ENCODE data around the gene ATP8B4.

Gene ATP8B4

DNA sequence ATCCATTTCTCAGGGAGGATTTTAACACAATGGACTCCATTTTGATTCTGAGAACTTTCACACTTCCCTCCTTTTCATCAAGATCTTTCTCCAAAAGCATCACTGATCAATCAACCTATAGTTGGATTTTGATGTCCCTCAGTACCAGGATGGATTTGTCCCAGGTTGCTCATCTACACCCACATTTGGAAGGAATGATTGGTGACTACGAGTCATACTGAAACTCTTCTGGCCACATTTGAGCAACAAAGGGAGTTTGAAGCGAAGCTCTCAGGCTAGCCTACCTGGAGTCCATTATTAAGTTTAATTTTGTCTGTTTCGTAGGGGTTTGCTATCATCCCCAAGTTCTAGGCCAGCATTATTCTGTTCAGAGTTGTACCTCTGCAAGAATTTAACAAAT, 31.3 kb upstream of the ATP8B4 start:
- Histone ChIP-seq H3K4me2 (ENCODE audit: low read depth, low read length, poor library complexity, severe bottlenecking) (no peak overlapping the region), H3K79me2 (ENCODE audit: insufficient read depth, low read length) (no peaks in the 10 kb centered on the region), H3K9ac (ENCODE audit: low read length) (no peak overlapping the region), H3K9me2 (replicated peaks; ENCODE audit: insufficient read depth, low read length) (no peaks in the 10 kb centered on the region), H3K4me3 (ENCODE audit: insufficient read depth, low read length, poor library complexity, severe bottlenecking) (no peak overlapping the region), H3K9me3 (ENCODE audit: insufficient read depth, low read length) (no peaks in the 10 kb centered on the region), H4K20me1 (ENCODE audit: low read depth, low read length) (no peaks in the 10 kb centered on the region), H3K27me3 (ENCODE audit: low read length) (no peaks in the 10 kb centered on the region), H3K36me3 (ENCODE audit: low read length) (no peaks in the 10 kb centered on the region), H3K27ac (ENCODE audit: low read depth, low read length) (no peak overlapping the region), H3F3A (ENCODE audit: insufficient read depth) (no peaks in the 10 kb centered on the region), H2AFZ (ENCODE audit: low read depth, low read length, severe bottlenecking) (no peak overlapping the region)
- TF ChIP-seq, protein P1, sequence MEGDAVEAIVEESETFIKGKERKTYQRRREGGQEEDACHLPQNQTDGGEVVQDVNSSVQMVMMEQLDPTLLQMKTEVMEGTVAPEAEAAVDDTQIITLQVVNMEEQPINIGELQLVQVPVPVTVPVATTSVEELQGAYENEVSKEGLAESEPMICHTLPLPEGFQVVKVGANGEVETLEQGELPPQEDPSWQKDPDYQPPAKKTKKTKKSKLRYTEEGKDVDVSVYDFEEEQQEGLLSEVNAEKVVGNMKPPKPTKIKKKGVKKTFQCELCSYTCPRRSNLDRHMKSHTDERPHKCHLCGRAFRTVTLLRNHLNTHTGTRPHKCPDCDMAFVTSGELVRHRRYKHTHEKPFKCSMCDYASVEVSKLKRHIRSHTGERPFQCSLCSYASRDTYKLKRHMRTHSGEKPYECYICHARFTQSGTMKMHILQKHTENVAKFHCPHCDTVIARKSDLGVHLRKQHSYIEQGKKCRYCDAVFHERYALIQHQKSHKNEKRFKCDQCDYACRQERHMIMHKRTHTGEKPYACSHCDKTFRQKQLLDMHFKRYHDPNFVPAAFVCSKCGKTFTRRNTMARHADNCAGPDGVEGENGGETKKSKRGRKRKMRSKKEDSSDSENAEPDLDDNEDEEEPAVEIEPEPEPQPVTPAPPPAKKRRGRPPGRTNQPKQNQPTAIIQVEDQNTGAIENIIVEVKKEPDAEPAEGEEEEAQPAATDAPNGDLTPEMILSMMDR (IDR thresholded peaks at IDR 0.05; ENCODE audit: insufficient read depth, low read length, poor library complexity, severe bottlenecking), result no peak
- TF ChIP-seq EZH2phosphoT487 (conservative IDR thresholded peaks at IDR 0.05; ENCODE audit: low read length), result no peak

DNA sequence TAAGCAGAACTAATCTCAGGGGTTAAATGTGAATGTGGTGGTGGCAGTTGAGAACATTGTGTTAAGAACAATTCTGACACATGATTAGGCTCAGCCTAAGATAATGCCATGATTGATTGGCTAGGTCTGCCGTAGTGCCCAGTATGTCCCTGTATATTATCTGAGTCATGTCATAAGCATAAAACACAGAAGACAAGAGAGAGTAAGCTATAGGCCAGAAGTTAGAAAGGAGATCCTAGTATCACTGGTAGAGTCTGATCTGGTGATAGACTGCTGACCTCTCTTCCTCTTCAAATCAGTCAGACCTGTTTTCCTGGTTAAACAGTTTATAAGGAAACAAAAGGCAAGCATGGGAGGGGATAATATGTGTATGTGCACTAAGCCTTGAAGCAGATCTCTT, 30.1 kb upstream of the ATP8B4 start:
- Histone ChIP-seq H3K4me2 (ENCODE audit: low read depth, low read length, poor library complexity, severe bottlenecking) (no peak overlapping the region), H3K9ac (ENCODE audit: low read length) (no peak overlapping the region), H3K27ac (ENCODE audit: low read depth, low read length) (no peak overlapping the region)

DNA sequence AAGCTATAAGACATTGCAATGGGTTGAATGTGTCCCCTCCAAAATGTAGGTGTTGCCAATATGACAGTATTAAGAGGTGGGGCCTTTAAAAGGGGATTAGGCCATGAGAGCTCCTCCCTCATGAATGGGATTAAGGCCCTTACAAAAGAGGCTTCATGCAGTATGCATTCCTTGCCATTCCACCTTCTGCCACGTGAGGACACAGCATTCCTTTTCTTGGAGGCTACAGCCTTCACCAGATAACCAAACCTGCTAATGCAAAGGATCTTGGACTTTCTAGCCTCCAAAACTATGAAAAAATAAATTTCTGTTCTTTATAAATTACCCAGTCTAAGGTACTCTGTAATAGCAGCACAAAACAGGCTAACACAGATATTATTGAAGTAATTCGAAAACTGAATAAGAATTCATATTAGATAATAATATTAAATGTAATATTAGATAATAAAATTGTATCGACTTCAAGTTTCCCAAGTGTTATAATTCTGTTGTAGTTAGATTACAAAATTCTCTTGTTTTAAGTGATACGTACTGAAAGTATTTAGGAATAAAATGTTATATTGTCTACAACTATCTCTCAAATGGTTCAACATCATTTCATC, 29.4 kb upstream of the ATP8B4 start:
- H2AFZ ChIP-seq (ENCODE audit: low read depth, low read length, severe bottlenecking), result no peak overlapping the region
- no peak overlapping the region for H3K4me3 ChIP-seq (ENCODE audit: insufficient read depth, low read length, poor library complexity, severe bottlenecking)
- no peaks in the 10 kb centered on the region for H4K20me1 ChIP-seq (ENCODE audit: low read depth, low read length)
- TF ChIP-seq, protein P1 (IDR thresholded peaks at IDR 0.05; ENCODE audit: insufficient read depth, low read length, poor library complexity, severe bottlenecking), result no peak
- TF ChIP-seq EZH2phosphoT487 (conservative IDR thresholded peaks at IDR 0.05; ENCODE audit: low read length), result no peak
- H3K9me2 ChIP-seq (replicated peaks; ENCODE audit: insufficient read depth, low read length), result no peaks in the 10 kb centered on the region
- H3K27ac ChIP-seq (ENCODE audit: low read depth, low read length), result no peak overlapping the region
- no peaks in the 10 kb centered on the region for H3K36me3 ChIP-seq (ENCODE audit: low read length)
- H3F3A ChIP-seq (ENCODE audit: insufficient read depth), result no peaks in the 10 kb centered on the region
- H3K9me3 ChIP-seq (ENCODE audit: insufficient read depth, low read length), result no peaks in the 10 kb centered on the region
- H3K79me2 ChIP-seq (ENCODE audit: insufficient read depth, low read length), result no peaks in the 10 kb centered on the region
- no peaks in the 10 kb centered on the region for H3K27me3 ChIP-seq (ENCODE audit: low read length)
- no peak overlapping the region for H3K9ac ChIP-seq (ENCODE audit: low read length)
- no peak overlapping the region for H3K4me2 ChIP-seq (ENCODE audit: low read depth, low read length, poor library complexity, severe bottlenecking)

More for the DNA sequence above, 30.1 kb upstream of the ATP8B4 start:
- H2AFZ ChIP-seq (ENCODE audit: low read depth, low read length, severe bottlenecking), result no peak overlapping the region
- H3K4me3 ChIP-seq (ENCODE audit: insufficient read depth, low read length, poor library complexity, severe bottlenecking), result no peak overlapping the region
- H3K79me2 ChIP-seq (ENCODE audit: insufficient read depth, low read length), result no peaks in the 10 kb centered on the region
- no peaks in the 10 kb centered on the region for H3K36me3 ChIP-seq (ENCODE audit: low read length)
- no peak for TF ChIP-seq EZH2phosphoT487 (conservative IDR thresholded peaks at IDR 0.05; ENCODE audit: low read length)
- TF ChIP-seq, protein P1 (IDR thresholded peaks at IDR 0.05; ENCODE audit: insufficient read depth, low read length, poor library complexity, severe bottlenecking), result no peak
- no peaks in the 10 kb centered on the region for H3F3A ChIP-seq (ENCODE audit: insufficient read depth)
- H3K27me3 ChIP-seq (ENCODE audit: low read length), result no peaks in the 10 kb centered on the region
- no peaks in the 10 kb centered on the region for H3K9me2 ChIP-seq (replicated peaks; ENCODE audit: insufficient read depth, low read length)
- H4K20me1 ChIP-seq (ENCODE audit: low read depth, low read length), result no peaks in the 10 kb centered on the region
- H3K9me3 ChIP-seq (ENCODE audit: insufficient read depth, low read length), result no peaks in the 10 kb centered on the region

Measured in SU-DHL-6 (cell line).